Right lobe of liver (tissue), 4 donors: Measurements from ENCODE around the gene HECW1.

Experiments used
- POLR2A ChIP-seq: fragments of 450-650 bp; IDR thresholded peaks from one replicate; pipeline ENCODE4 v1.6.1; 2017; ENCODE audit warnings: antibody characterized with exemption, mild to moderate bottlenecking
- TF ChIP-seq, protein P1 (sequence below), 4 donors: fragments of 200-600 bp in 3 of 4; fragments of 450-650 bp in 1 of 4; IDR thresholded peaks; one replicate each; pipeline versions ENCODE4 v1.5.1 to v1.8.0; 2016 to 2022; ENCODE audit warnings: antibody characterized with exemption in 4 of 4, mild to moderate bottlenecking in 2 of 4
- donor health status: DM: no; HTN: no; CAD: no.
- donor health status: DM: no; HTN: no; CAD: no.
- donor health status: DM: no; HTN: yes; CAD: no.

DNA sequence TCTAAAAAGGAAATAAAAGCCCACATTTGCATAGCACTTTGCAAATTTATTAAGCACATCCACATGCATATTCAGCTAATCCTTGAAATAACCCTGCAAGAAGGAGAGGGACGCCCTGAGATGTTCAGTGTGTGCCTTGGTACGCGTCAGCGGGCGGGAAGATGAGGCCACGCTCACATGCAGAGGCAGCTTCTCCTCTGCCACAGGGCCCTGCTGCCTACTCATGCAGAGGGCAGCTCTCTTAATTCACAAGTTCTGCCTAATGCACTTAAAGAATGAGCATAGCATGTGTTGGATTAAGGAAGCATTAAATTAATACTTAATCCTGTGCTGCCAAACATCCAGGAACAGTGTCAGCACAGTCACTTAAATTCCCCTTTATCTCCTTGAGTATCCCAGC lies 132.3 kb downstream of the HECW1 start:
- TF ChIP-seq, protein P1, sequence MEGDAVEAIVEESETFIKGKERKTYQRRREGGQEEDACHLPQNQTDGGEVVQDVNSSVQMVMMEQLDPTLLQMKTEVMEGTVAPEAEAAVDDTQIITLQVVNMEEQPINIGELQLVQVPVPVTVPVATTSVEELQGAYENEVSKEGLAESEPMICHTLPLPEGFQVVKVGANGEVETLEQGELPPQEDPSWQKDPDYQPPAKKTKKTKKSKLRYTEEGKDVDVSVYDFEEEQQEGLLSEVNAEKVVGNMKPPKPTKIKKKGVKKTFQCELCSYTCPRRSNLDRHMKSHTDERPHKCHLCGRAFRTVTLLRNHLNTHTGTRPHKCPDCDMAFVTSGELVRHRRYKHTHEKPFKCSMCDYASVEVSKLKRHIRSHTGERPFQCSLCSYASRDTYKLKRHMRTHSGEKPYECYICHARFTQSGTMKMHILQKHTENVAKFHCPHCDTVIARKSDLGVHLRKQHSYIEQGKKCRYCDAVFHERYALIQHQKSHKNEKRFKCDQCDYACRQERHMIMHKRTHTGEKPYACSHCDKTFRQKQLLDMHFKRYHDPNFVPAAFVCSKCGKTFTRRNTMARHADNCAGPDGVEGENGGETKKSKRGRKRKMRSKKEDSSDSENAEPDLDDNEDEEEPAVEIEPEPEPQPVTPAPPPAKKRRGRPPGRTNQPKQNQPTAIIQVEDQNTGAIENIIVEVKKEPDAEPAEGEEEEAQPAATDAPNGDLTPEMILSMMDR (IDR thresholded peaks at IDR 0.05) = no peak
- no peak for TF ChIP-seq POLR2A
